KMS-11 (cell line): ENCODE results near the gene STAMBPL1.

Source experiments
- H2AFZ ChIP-seq: fragments of 200-600 bp; sonication (generic); 2 replicates; pipeline ENCODE4 v1.6.1; 2016; ENCODE audit warnings: antibody characterized with exemption, mixed run types, low read depth
- H3K27ac ChIP-seq: fragments of 200-600 bp; sonication (generic); 2 replicates; pipeline ENCODE4 v1.6.1; 2016; ENCODE audit warnings: mild to moderate bottlenecking, mixed run types
- H3K27me3 ChIP-seq: fragments of 200-600 bp; sonication (generic); 2 replicates; pipeline ENCODE4 v1.6.1; 2017; ENCODE audit warnings: mild to moderate bottlenecking, low read depth, mixed run types, moderate library complexity; ENCODE audit not compliant: insufficient read depth
- H3K36me3 ChIP-seq: fragments of 200-600 bp; sonication (generic); 2 replicates; pipeline ENCODE4 v1.6.1; 2017; ENCODE audit warnings: mild to moderate bottlenecking, mixed run types; ENCODE audit not compliant: insufficient read depth
- H3K4me1 ChIP-seq: fragments of 200-600 bp; sonication (generic); 2 replicates; pipeline ENCODE4 v1.6.1; 2016; ENCODE audit warnings: mild to moderate bottlenecking, low read depth, mixed run types; ENCODE audit not compliant: poor library complexity, severe bottlenecking
- H3K4me2 ChIP-seq: fragments of 200-600 bp; sonication (generic); 2 replicates; pipeline ENCODE4 v1.7.0; 2016; ENCODE audit warnings: mild to moderate bottlenecking, mixed run types
- H3K4me3 ChIP-seq: fragments of 200-600 bp; sonication (generic); IDR thresholded peaks from 2 replicates; pipeline ENCODE4 v1.6.1; 2017; ENCODE audit warnings: low read depth, low read length, mixed read lengths; ENCODE audit not compliant: insufficient read depth
- H3K79me2 ChIP-seq: fragments of 200-600 bp; sonication (generic); 2 replicates; pipeline ENCODE4 v1.6.1; 2016; ENCODE audit warnings: low read depth, mixed run types; ENCODE audit not compliant: insufficient read depth
- H3K9ac ChIP-seq: fragments of 200-600 bp; sonication (generic); 2 replicates; pipeline ENCODE4 v1.6.1; 2016; ENCODE audit warnings: mild to moderate bottlenecking, mixed run types
- H4K20me1 ChIP-seq: fragments of 200-600 bp; sonication (generic); 2 replicates; pipeline ENCODE4 v1.6.1; 2016; ENCODE audit warnings: mild to moderate bottlenecking, mixed run types; ENCODE audit not compliant: insufficient read depth
- CTCF ChIP-seq: fragments of 200-600 bp; sonication (generic); conservative IDR thresholded peaks from 2 replicates; pipeline ENCODE4 v1.6.1; 2017; ENCODE audit warnings: low read depth, mild to moderate bottlenecking, antibody characterized with exemption, low read length, moderate library complexity, mixed read lengths

STAMBPL1 gene

GRCh38 chr10:88888810-88889445, 8.9 kb downstream of the STAMBPL1 start:
- TF ChIP-seq CTCF: no peak
- H3K4me1 ChIP-seq: no peaks in the 10 kb centered on the region
- no peaks in the 10 kb centered on the region for H3K36me3 ChIP-seq
- H3K4me2 ChIP-seq: no peak overlapping the region
- H3K9ac ChIP-seq: no peak overlapping the region
- H3K79me2 ChIP-seq: no peaks in the 10 kb centered on the region
- H3K4me3 ChIP-seq: no peak overlapping the region
- no peaks in the 10 kb centered on the region for H4K20me1 ChIP-seq
- no peak overlapping the region for H2AFZ ChIP-seq
- no peak overlapping the region for H3K27ac ChIP-seq
- H3K27me3 ChIP-seq: no peaks in the 10 kb centered on the region

- Histone ChIP-seq H2AFZ (no peak overlapping the region), H3K9ac (no peak overlapping the region), H3K27ac (no peak overlapping the region), H3K27me3 (no peaks in the 10 kb centered on the region), H3K4me2 (no peak overlapping the region), H4K20me1 (no peaks in the 10 kb centered on the region), H3K79me2 (no peaks in the 10 kb centered on the region), H3K4me3 (no peak overlapping the region), H3K36me3 (no peaks in the 10 kb centered on the region), H3K4me1 (no peaks in the 10 kb centered on the region)
- no peak for TF ChIP-seq CTCF
Measured at GRCh38 chr10:88889559-88890337, 9.7 kb downstream of the STAMBPL1 start.

- Histone ChIP-seq H3K27me3 (no peaks in the 10 kb centered on the region), H3K4me3 (no peak overlapping the region), H3K79me2 (no peaks in the 10 kb centered on the region), H2AFZ (no peak overlapping the region), H3K27ac (no peak overlapping the region), H3K36me3 (no peaks in the 10 kb centered on the region), H4K20me1 (no peaks in the 10 kb centered on the region), H3K4me1 (no peaks in the 10 kb centered on the region), H3K9ac (no peak overlapping the region), H3K4me2 (no peak overlapping the region)
- no peak for TF ChIP-seq CTCF
Measured at GRCh38 chr10:88890681-88891381, 10.8 kb downstream of the STAMBPL1 start.

- no peak for TF ChIP-seq CTCF
- Histone ChIP-seq H3K4me3 (no peak overlapping the region), H3K4me1 (no peaks in the 10 kb centered on the region), H2AFZ (no peak overlapping the region), H4K20me1 (no peaks in the 10 kb centered on the region), H3K36me3 (no peaks in the 10 kb centered on the region), H3K79me2 (no peaks in the 10 kb centered on the region), H3K27me3 (no peaks in the 10 kb centered on the region), H3K9ac (no peak overlapping the region), H3K27ac (no peak overlapping the region), H3K4me2 (no peak overlapping the region)
Measured at GRCh38 chr10:88892222-88892967, 12.3 kb downstream of the STAMBPL1 start.
